ENCODE data around the gene ZNF474. TPM values are rescaled to one million over a fixed set of nuclear protein-coding genes. Genes with fewer than 3 reads are reported as not detected.

Gene ZNF474
- total RNA-seq, 1 donor from 2014 or later, result 0.45 TPM

GRCh38 chr5:122145906-122146305, 16.6 kb downstream of the ZNF474 start:
- Histone ChIP-seq H3K27me3 (ENCODE audit: insufficient read depth, low read length) (no peaks in the 10 kb centered on the region), H3K27ac (ENCODE audit: low read depth, low read length) (no peak overlapping the region), H3K4me3 (ENCODE audit: insufficient read depth, low read depth, low read length) (no peak overlapping the region), H3K9me3 (ENCODE audit: insufficient read depth, low read depth, low read length) (no peaks in the 10 kb centered on the region), H3K36me3 (ENCODE audit: insufficient read depth, low read length) (no peaks in the 10 kb centered on the region), H3K4me1 (ENCODE audit: insufficient read depth, low read length) (peaks cover 33% of the 10 kb centered on the region), H4K20me1 (ENCODE audit: insufficient read depth, low read length) (no peaks in the 10 kb centered on the region), H3K4me2 (ENCODE audit: low read length) (no peak overlapping the region), H2AFZ (ENCODE audit: low read depth, low read length) (no peak overlapping the region), H3K9ac (ENCODE audit: low read length) (no peak overlapping the region), H3K79me2 (ENCODE audit: insufficient read depth, low read length) (no peaks in the 10 kb centered on the region)
- no peak for TF ChIP-seq CTCF (IDR thresholded peaks at IDR 0.05; ENCODE audit: insufficient read depth, low read depth, low read length)
- TF ChIP-seq EZH2 (IDR thresholded peaks at IDR 0.05; ENCODE audit: insufficient read depth, low read length), result no peak
- no peaks in the 10 kb centered on the region for H3K36me3 Mint-ChIP-seq (ENCODE audit: low read depth, unreplicated experiment)
- peak overlapping the region; percentile 28 for H3K4me3 Mint-ChIP-seq (ENCODE audit: unreplicated experiment)
- no peak for DNase-seq (ENCODE audit: low read depth)
- H3K27me3 Mint-ChIP-seq (ENCODE audit: low read depth, unreplicated experiment), result no peaks in the 10 kb centered on the region
- no peaks in the 10 kb centered on the region for H3K9me3 Mint-ChIP-seq (ENCODE audit: unreplicated experiment)
- FAIRE-seq, result no peak
- no peak overlapping the region for H3K27ac Mint-ChIP-seq (ENCODE audit: unreplicated experiment)
- H3K4me1 Mint-ChIP-seq (ENCODE audit: low read depth, unreplicated experiment), result peaks cover 49% of the 10 kb centered on the region

- Mint-ChIP-seq H3K36me3 (ENCODE audit: low read depth, unreplicated experiment) (no peaks in the 10 kb centered on the region), H3K27ac (ENCODE audit: unreplicated experiment) (peak overlapping the region; percentile 85), H3K27me3 (ENCODE audit: low read depth, unreplicated experiment) (no peaks in the 10 kb centered on the region), H3K4me3 (ENCODE audit: unreplicated experiment) (no peak overlapping the region), H3K4me1 (ENCODE audit: low read depth, unreplicated experiment) (peaks cover 61% of the 10 kb centered on the region), H3K9me3 (ENCODE audit: unreplicated experiment) (no peaks in the 10 kb centered on the region)
- peak overlapping the region; percentile 12 for H3K9ac ChIP-seq (ENCODE audit: low read length)
- H3K4me2 ChIP-seq (ENCODE audit: low read length), result no peak overlapping the region
- no peak overlapping the region for H2AFZ ChIP-seq (ENCODE audit: low read depth, low read length)
- no peak for TF ChIP-seq CTCF (IDR thresholded peaks at IDR 0.05; ENCODE audit: insufficient read depth, low read depth, low read length)
- H3K27ac ChIP-seq (ENCODE audit: low read depth, low read length), result no peak overlapping the region
- H3K4me1 ChIP-seq (ENCODE audit: insufficient read depth, low read length), result peaks cover 49% of the 10 kb centered on the region
- DNase-seq (ENCODE audit: low read depth), result peak; percentile 12
- no peaks in the 10 kb centered on the region for H3K79me2 ChIP-seq (ENCODE audit: insufficient read depth, low read length)
- no peaks in the 10 kb centered on the region for H3K9me3 ChIP-seq (ENCODE audit: insufficient read depth, low read depth, low read length)
- H4K20me1 ChIP-seq (ENCODE audit: insufficient read depth, low read length), result no peaks in the 10 kb centered on the region
- no peaks in the 10 kb centered on the region for H3K27me3 ChIP-seq (ENCODE audit: insufficient read depth, low read length)
- no peak for FAIRE-seq
- H3K4me3 ChIP-seq (ENCODE audit: insufficient read depth, low read depth, low read length), result no peak overlapping the region
- no peaks in the 10 kb centered on the region for H3K36me3 ChIP-seq (ENCODE audit: insufficient read depth, low read length)
Measured at GRCh38 chr5:122149321-122150090, 20.2 kb downstream of the ZNF474 start.

GRCh38 chr5:122150215-122150614, 20.9 kb downstream of the ZNF474 start:
- H3K27ac Mint-ChIP-seq (ENCODE audit: unreplicated experiment), result peak overlapping the region; percentile 14
- peak; percentile 86 for DNase-seq (ENCODE audit: low read depth)
- no peak overlapping the region for H3K27ac ChIP-seq (ENCODE audit: low read depth, low read length)
- H4K20me1 ChIP-seq (ENCODE audit: insufficient read depth, low read length), result no peaks in the 10 kb centered on the region
- H3K27me3 ChIP-seq (ENCODE audit: insufficient read depth, low read length), result no peaks in the 10 kb centered on the region
- H3K79me2 ChIP-seq (ENCODE audit: insufficient read depth, low read length), result no peaks in the 10 kb centered on the region
- TF ChIP-seq CTCF (IDR thresholded peaks at IDR 0.05; ENCODE audit: insufficient read depth, low read depth, low read length), result no peak
- TF ChIP-seq EZH2 (IDR thresholded peaks at IDR 0.05; ENCODE audit: insufficient read depth, low read length), result no peak
- no peak overlapping the region for H3K4me3 Mint-ChIP-seq (ENCODE audit: unreplicated experiment)
- H3K9me3 ChIP-seq (ENCODE audit: insufficient read depth, low read depth, low read length), result no peaks in the 10 kb centered on the region
- no peaks in the 10 kb centered on the region for H3K36me3 ChIP-seq (ENCODE audit: insufficient read depth, low read length)
- H3K4me1 ChIP-seq (ENCODE audit: insufficient read depth, low read length), result peaks cover 56% of the 10 kb centered on the region
- H2AFZ ChIP-seq (ENCODE audit: low read depth, low read length), result no peak overlapping the region
- no peaks in the 10 kb centered on the region for H3K27me3 Mint-ChIP-seq (ENCODE audit: low read depth, unreplicated experiment)
- H3K4me1 Mint-ChIP-seq (ENCODE audit: low read depth, unreplicated experiment), result peaks cover 62% of the 10 kb centered on the region
- H3K36me3 Mint-ChIP-seq (ENCODE audit: low read depth, unreplicated experiment), result no peaks in the 10 kb centered on the region
- FAIRE-seq, result no peak
- peak overlapping the region; percentile 16 for H3K4me2 ChIP-seq (ENCODE audit: low read length)
- no peak overlapping the region for H3K4me3 ChIP-seq (ENCODE audit: insufficient read depth, low read depth, low read length)
- no peaks in the 10 kb centered on the region for H3K9me3 Mint-ChIP-seq (ENCODE audit: unreplicated experiment)
- H3K9ac ChIP-seq (ENCODE audit: low read length), result peak overlapping the region; percentile 12

Measured in astrocyte (in vitro differentiated cells and primary cell).